Activated T-cell treated with anti-CD3 and anti-CD28 coated beads, Interleukin-2, amount 50 U/mL, for 72 hours (primary cell): ENCODE results near the gene VWA2. TPM values are rescaled to one million over a fixed set of nuclear protein-coding genes. Genes with fewer than 3 reads are reported as not detected.

Source experiments
- ATAC-seq, 2 donors: fragments of 150-1000 bp; cut with Tn5 transposase; replicated peaks in 1 of 2; 2 replicates each; pipeline ENCODE4 v1.10.0; 2021; ENCODE audit warnings: moderate library complexity in 2 of 2, mild to moderate bottlenecking in 1 of 2
- DNase-seq, 2 donors: peaks; one replicate each; pipeline ENCODE4 v3.0.0; 2021 to 2022; ENCODE audit warnings: mixed read lengths in 1 of 2
- H3K27ac Mint-ChIP-seq: one replicate; pipeline ENCODE4 v1.8.0; 2022; ENCODE audit warnings: mild to moderate bottlenecking, moderate library complexity, mixed read lengths
- H3K27me3 Mint-ChIP-seq: one replicate; pipeline ENCODE4 v1.8.0; 2022; ENCODE audit warnings: low read depth, mixed read lengths
- H3K36me3 Mint-ChIP-seq, 2 donors: one replicate each; pipeline ENCODE4 v1.8.0; 2022; ENCODE audit warnings: mixed read lengths in 2 of 2, mild to moderate bottlenecking in 1 of 2; ENCODE audit not compliant: insufficient read depth in 2 of 2
- H3K4me1 Mint-ChIP-seq: one replicate; pipeline ENCODE4 v1.8.0; 2022; ENCODE audit warnings: low read depth, mixed read lengths
- H3K4me3 Mint-ChIP-seq, 2 donors: one replicate each; pipeline ENCODE4 v1.8.0; 2022; ENCODE audit warnings: mild to moderate bottlenecking in 2 of 2, mixed read lengths in 2 of 2, moderate library complexity in 2 of 2
- H3K9me3 Mint-ChIP-seq, 2 donors: one replicate each; pipeline ENCODE4 v1.8.0; 2022; ENCODE audit warnings: mixed read lengths in 2 of 2
- total RNA-seq, 2 donors: library from RNA; stranded (reverse); gene quantifications; one replicate each; pipeline ENCODE4 v1.2.3, GENCODE V29; 2022

VWA2 gene
- total RNA-seq, 2 donors from 2014 or later: not detected

DNA sequence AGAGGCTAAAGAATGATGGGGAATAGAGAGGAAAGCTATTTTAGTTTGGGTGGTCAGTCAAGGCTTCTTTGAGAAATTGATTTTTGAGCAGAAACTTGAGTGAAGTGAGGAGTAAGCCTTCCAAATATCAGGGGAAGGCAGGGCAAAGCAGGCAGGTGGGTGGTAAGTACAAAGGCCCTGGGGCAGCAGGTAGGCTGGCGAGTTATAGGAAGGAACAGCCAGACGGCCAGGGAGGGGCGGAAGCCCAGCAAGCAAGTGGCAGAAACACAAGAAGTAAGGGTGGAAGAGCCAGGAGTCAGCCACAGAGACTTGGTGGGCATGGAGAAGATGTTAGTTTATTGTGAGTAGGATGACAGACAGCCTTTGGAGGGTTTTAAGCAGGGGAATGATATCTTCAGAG is 34.9 kb downstream of the VWA2 start:
- Mint-ChIP-seq H3K4me3 (no peak overlapping the region), H3K4me1 (no peaks in the 10 kb centered on the region)

DNA sequence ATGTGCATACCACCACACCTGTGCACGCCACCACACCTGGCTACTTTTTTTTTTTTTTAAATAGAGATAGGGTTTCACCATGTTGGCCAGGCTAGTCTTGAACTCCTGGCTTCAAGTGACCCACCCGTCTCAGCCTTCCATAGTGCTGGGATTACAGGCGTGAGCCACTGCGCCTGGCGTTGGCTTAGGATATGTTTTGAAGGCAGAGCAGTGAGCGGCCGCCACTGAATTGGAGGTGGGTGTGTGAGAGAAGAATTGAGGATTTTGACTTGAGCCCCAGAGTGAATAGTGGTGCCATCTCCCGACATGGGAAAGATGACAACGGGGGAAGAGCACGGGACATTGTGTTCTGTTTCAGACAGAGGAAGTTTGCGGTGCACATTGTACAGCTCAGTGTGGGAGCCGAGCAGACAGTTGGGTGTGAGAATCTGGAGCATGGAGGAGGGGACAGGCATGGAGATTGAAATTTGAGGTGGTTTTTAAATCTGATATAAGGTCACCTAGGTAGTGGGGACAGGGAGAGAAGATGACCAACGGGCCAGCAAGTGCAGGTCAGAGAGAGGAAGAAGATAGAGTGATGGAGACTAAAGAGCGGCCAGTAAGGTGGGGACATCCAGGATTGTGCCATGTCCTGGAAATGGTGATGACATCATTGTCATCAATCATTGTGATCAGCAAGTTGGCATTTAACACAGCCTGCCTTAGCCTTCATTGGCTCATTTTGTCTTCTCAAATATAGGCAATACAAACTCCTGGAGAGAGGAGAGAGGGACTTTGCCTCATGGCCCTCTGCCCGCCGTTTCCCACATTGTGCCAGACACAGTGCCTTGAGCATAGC is 35.8 kb downstream of the VWA2 start:
- H3K36me3 Mint-ChIP-seq: no peaks in the 10 kb centered on the region
- no peak for ATAC-seq
- H3K9me3 Mint-ChIP-seq: no peaks in the 10 kb centered on the region
- no peak overlapping the region for H3K27ac Mint-ChIP-seq
- no peak for DNase-seq
- peaks cover 13% of the 10 kb centered on the region for H3K27me3 Mint-ChIP-seq
- H3K4me1 Mint-ChIP-seq: no peaks in the 10 kb centered on the region
- H3K4me3 Mint-ChIP-seq: no peak overlapping the region

More for the DNA sequence above, 34.9 kb downstream of the VWA2 start:
- ATAC-seq: no peak
- Mint-ChIP-seq H3K27me3 (peaks cover 13% of the 10 kb centered on the region), H3K36me3 (no peaks in the 10 kb centered on the region), H3K27ac (no peak overlapping the region), H3K9me3 (no peaks in the 10 kb centered on the region)
- DNase-seq: no peak

DNA sequence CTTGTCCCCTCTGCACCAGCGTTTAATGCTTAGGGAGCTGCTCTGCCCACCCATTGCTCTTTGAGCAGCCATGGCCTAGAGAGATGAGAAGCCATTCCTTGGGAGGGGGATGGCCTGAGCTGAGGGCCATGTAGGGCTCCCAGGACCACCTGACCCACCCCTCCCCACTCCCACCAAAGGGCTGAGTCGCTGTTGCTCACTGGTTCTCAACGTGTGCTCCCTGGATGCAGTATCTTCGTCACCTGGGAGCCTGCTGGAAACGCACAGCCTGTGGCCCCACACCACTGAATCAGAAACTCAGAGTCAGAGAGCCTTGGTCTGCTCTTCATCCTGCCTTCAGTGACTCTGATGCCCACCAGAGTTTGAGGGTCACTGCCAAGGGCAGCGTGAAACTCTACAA is 37.0 kb downstream of the VWA2 start:
- Mint-ChIP-seq H3K4me3 (no peak overlapping the region), H3K4me1 (no peaks in the 10 kb centered on the region), H3K27ac (no peak overlapping the region), H3K9me3 (no peaks in the 10 kb centered on the region), H3K27me3 (peaks cover 13% of the 10 kb centered on the region), H3K36me3 (no peaks in the 10 kb centered on the region)
- no peak for ATAC-seq
- DNase-seq: no peak

DNA sequence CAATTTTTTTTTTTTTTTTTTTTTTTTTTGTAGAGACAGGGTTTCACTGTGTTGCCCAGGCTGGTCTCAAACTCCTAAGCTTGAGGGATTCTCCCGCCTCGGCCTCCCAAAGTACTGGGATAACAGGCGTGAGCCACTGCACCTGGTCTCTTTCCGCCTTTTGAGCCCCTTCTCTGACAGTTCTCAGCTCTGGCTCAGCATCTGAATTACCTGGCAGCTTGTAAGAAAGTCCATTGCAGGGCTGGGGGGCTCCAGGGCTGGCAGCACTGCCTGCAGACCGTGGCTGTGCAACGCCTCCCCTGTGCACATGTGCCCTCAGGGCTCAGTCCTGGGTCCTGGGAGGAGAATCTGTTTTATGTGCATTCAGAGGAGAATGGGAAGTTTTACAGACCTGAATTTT is 37.6 kb downstream of the VWA2 start:
- peaks cover 13% of the 10 kb centered on the region for H3K27me3 Mint-ChIP-seq
- H3K27ac Mint-ChIP-seq: no peak overlapping the region
- no peak overlapping the region for H3K4me3 Mint-ChIP-seq
- no peak for ATAC-seq
- no peaks in the 10 kb centered on the region for H3K4me1 Mint-ChIP-seq
- H3K36me3 Mint-ChIP-seq: no peaks in the 10 kb centered on the region
- H3K9me3 Mint-ChIP-seq: no peaks in the 10 kb centered on the region
- no peak for DNase-seq

DNA sequence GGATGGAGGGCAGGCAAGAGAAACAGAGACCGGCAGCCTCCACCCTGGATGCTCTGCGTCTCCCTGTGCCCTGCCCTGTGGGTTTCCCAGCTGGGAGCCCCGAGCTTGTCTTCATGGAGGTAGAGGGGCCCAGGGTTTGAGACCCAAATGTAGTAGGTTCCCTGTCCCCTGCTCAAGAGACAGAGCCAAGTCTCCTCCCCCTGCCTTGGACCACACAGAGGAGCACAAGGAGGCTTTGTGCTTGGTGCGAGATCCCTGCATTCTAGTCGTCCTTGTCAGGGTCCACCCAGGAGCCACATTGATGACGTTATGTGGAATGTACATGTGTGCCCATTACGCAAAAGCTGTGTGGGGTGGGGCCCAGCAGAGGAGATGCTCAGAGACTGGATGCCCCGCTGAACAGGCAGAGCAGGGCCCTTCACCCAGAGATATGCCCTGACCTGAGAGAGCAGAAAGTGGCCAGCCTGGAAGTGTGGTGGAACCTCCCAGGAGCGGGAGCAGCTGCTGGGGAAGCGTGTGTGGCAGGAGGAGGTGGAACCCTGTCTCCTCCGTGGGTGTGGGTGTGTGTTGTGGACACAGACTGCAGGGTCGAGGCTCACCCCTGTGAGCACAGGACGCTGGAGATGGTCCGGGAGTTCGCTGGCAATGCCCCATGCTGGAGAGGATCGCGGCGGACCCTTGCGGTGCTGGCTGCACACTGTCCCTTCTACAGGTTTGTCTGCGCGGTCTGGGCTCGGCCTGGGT is 39.3 kb downstream of the VWA2 start:
- Mint-ChIP-seq H3K27me3 (peaks cover 10% of the 10 kb centered on the region), H3K4me1 (no peaks in the 10 kb centered on the region), H3K27ac (no peak overlapping the region), H3K9me3 (no peaks in the 10 kb centered on the region), H3K36me3 (no peaks in the 10 kb centered on the region), H3K4me3 (no peak overlapping the region)
- DNase-seq (no peak), ATAC-seq (no peak)

DNA sequence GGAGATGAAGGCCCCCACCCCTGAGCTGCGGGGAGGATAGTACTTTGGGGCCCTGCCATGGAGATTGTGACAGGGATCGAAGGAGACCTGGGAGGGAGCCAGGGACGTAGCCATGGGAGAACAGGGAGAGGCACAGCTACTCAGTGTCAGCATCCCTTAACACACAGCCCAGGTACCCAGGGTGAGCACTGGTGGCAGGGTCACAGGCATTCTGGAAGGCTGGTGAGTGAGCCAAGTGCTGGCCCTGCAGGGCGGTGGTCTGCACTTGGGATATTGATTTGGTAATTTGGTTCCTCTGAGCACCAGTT is 39.8 kb downstream of the VWA2 start:
- no peak overlapping the region for H3K27ac Mint-ChIP-seq
- H3K9me3 Mint-ChIP-seq: no peaks in the 10 kb centered on the region
- peaks cover 5% of the 10 kb centered on the region for H3K27me3 Mint-ChIP-seq
- DNase-seq (no peak), ATAC-seq (no peak)
- no peaks in the 10 kb centered on the region for H3K36me3 Mint-ChIP-seq
- H3K4me3 Mint-ChIP-seq: no peak overlapping the region
- no peaks in the 10 kb centered on the region for H3K4me1 Mint-ChIP-seq

DNA sequence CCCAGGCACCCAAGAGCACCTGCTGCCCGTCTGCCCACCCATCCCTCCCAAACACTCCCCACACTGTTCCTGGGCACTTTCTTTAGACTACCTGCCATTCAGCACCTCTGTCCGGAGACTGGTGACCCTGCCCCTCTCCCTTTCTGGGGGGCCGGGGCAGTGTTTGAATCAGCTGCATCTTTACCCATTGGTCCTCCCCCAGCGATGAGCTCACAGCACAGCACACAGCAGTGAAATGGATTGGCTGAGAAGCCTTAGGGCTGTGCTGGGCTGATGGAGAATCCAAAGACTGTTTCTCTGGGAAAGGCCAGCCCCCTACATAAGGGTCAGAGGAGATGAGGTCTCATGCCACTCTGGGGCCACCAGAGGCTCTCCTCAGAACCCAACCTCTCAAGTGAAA is 40.2 kb downstream of the VWA2 start:
- DNase-seq: no peak
- no peak overlapping the region for H3K4me3 Mint-ChIP-seq
- H3K9me3 Mint-ChIP-seq: no peaks in the 10 kb centered on the region

DNA sequence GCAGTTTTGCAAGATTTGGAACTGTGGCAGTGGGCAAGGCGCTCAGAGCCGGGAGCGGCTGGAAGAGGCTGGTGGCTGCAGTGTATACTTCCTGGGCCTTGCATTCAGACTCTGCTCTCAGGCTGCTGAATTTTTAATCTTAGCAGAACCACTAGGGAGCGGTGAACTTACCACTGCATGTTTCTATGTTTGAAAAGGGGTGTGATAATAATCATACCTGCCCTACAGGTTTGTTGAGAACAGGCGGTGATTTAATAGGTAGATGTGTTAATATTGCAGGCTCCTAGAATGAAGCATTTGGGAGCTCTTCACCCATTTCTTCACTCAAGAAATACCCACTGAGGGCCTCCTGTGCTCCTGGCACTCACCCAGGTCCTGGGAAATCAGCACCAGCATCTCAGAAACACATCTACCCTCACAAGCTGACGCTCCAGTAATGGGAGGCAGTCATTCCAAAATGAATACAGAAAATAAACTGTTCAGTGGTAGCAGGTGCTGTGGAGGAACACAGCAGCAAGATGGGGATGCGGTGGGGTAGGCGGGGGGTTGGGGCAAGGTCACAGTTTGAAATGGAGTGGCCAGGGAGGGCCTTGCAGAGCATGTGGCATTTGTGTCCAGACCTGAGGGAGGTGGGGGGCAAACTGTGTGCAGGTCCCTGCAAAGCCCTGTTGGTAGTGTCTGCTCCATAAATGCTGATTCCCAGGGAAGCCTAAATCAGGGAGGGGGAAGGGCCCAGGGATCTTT is 41.0 kb downstream of the VWA2 start:
- H3K9me3 Mint-ChIP-seq: no peaks in the 10 kb centered on the region
- no peak for ATAC-seq
- no peak for DNase-seq
- no peak overlapping the region for H3K4me3 Mint-ChIP-seq
- no peak overlapping the region for H3K27ac Mint-ChIP-seq
- H3K27me3 Mint-ChIP-seq: no peaks in the 10 kb centered on the region
- H3K36me3 Mint-ChIP-seq: no peaks in the 10 kb centered on the region
- H3K4me1 Mint-ChIP-seq: no peaks in the 10 kb centered on the region

More for the DNA sequence above, 40.2 kb downstream of the VWA2 start:
- peaks cover under 1% of the 10 kb centered on the region for H3K27me3 Mint-ChIP-seq
- no peak overlapping the region for H3K27ac Mint-ChIP-seq
- H3K4me1 Mint-ChIP-seq: no peaks in the 10 kb centered on the region
- no peak for ATAC-seq
- no peaks in the 10 kb centered on the region for H3K36me3 Mint-ChIP-seq

DNA sequence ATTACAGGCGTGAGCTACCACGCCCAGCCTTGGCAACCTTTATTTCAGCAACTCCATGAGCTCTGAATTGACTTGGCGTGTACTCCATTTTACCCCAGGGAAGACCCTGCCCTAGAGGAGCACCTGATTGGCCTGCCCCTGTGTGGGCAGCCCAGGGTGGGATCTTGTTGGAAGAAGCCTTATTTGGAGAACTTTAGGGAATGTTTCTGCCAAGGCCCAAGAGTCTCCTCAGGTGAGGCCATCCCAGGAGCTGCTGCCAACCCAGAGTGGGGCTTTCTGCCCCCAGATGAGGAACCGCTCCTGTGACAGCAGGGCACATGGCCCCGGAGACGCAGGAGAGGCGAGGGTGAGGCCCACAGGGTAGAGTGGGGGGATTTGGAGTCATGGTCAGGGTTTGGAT is 42.0 kb downstream of the VWA2 start:
- no peaks in the 10 kb centered on the region for H3K4me1 Mint-ChIP-seq
- H3K27me3 Mint-ChIP-seq: no peaks in the 10 kb centered on the region
- ATAC-seq: no peak
- no peaks in the 10 kb centered on the region for H3K9me3 Mint-ChIP-seq
- no peak overlapping the region for H3K27ac Mint-ChIP-seq
- no peak overlapping the region for H3K4me3 Mint-ChIP-seq
- no peaks in the 10 kb centered on the region for H3K36me3 Mint-ChIP-seq
- no peak for DNase-seq

DNA sequence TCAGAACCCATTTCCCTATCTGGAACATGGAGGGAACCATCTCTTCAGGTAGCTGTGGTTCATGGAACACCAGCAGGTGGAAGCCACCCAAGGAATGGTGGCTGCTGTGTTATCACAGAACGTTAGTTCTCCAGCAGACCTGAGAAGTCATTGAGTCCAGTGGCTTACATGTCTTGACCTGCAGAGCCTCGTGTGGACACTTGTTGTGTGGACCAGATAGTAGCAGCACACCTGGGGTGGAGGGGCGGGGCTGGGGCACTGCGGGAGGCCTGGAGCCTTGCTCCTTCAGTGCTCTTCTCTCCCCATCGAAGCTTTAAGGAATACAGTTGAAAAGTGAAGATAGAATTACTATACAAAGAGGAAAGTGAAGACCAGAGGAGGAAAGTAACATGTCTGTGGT is 42.4 kb downstream of the VWA2 start:
- no peaks in the 10 kb centered on the region for H3K36me3 Mint-ChIP-seq
- DNase-seq (no peak), ATAC-seq (no peak)
- no peaks in the 10 kb centered on the region for H3K9me3 Mint-ChIP-seq
- no peaks in the 10 kb centered on the region for H3K4me1 Mint-ChIP-seq
- no peaks in the 10 kb centered on the region for H3K27me3 Mint-ChIP-seq
- no peak overlapping the region for H3K4me3 Mint-ChIP-seq
- no peak overlapping the region for H3K27ac Mint-ChIP-seq

DNA sequence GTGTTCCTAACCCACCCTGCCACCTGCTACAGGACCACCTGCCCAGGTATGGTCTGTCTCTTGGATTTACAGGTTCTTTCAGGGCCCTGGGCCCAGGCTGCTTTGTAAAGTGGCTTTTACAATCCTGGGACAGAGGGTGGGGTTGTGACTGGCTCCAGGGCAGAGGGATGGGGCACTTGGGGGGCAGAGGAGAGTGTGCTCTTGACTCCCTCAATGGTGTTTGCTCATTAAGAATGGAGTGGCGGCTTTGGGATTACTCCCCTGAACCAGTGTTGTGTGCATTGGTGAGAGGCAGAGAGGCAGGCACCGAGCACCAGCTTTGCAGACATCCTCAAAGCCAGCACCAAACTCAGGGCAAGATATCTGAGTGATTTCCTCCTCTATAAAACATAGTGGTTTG is 43.5 kb downstream of the VWA2 start:
- Mint-ChIP-seq H3K9me3 (no peaks in the 10 kb centered on the region), H3K27me3 (no peaks in the 10 kb centered on the region), H3K27ac (no peak overlapping the region), H3K4me1 (no peaks in the 10 kb centered on the region), H3K4me3 (no peak overlapping the region), H3K36me3 (no peaks in the 10 kb centered on the region)
- ATAC-seq (no peak), DNase-seq (no peak)

DNA sequence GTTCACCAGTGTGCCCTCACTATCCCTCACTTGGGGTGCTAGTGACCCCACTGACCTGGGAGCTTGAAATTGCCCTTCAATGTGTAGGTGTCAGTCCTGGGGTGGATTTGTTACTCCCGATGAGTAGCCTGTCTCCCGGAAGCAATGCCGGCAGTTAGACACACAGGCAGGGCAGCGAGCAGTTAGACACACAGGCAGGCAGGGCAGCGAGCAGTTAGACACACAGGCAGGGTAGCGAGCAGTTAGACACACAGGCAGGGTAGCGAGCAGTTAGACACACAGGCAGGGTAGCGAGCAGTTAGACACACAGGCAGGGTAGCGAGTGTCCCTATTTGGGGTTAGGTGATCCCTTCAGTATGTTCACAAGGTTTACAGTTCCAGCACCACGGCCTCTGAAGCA is 44.0 kb downstream of the VWA2 start:
- no peaks in the 10 kb centered on the region for H3K4me1 Mint-ChIP-seq
- no peaks in the 10 kb centered on the region for H3K9me3 Mint-ChIP-seq
- H3K27me3 Mint-ChIP-seq: no peaks in the 10 kb centered on the region
- ATAC-seq (no peak), DNase-seq (no peak)
- no peak overlapping the region for H3K27ac Mint-ChIP-seq
- H3K4me3 Mint-ChIP-seq: no peak overlapping the region
- H3K36me3 Mint-ChIP-seq: no peaks in the 10 kb centered on the region

DNA sequence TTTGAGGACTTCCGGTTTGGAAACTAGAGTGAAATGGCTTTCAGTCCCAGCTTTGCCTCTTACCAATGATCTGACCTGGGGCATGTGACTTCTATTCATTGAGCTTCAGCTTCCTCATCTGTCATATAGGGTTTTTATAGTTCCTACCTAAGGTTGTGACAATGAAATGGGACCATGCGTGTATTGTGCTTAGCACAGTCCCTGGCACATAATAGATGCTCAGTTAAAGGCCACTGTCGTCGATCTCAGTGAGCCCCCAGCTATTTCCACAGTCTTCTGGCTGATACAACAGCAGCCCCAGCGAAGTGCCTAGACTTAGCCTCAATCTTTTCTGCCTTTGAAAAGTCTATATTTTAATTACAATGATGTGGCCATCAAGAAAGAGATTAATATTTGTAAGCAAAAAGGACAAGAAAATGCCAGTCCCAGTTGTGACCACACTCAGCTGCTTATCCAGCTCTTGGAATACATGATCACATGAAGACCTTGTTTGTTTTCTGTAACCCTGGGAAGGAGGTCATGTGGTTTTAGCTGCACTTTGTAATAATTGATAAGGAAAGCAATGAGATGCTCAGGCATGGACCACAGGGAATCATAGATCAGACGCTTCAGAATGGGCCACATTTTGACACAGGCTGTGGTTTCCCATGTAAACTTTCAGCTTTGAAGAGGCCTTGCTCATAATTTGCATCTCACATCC is 44.6 kb downstream of the VWA2 start:
- H3K9me3 Mint-ChIP-seq: no peaks in the 10 kb centered on the region
- no peak for ATAC-seq
- H3K27ac Mint-ChIP-seq: no peak overlapping the region
- H3K4me3 Mint-ChIP-seq: no peak overlapping the region
- no peaks in the 10 kb centered on the region for H3K4me1 Mint-ChIP-seq
- no peak for DNase-seq
- H3K27me3 Mint-ChIP-seq: no peaks in the 10 kb centered on the region
- H3K36me3 Mint-ChIP-seq: no peaks in the 10 kb centered on the region
